ENCODE results near the gene DCAF10. TPM values are rescaled to one million over a fixed set of nuclear protein-coding genes. Genes with fewer than 3 reads are reported as not detected.

DCAF10 gene
- total and polyA plus RNA-seq, 10 of the 15 experiments (the other 5 are each of a cell fraction or from before 2014, with no cell fraction given) = 3.9 to 21.7 (median 9.8) TPM

- TF ChIP-seq RAD21 (IDR thresholded peaks at IDR 0.05; ENCODE audit: insufficient read depth, low read depth, low read length) = peak; percentile 97
- no peak; the same call in 1 of the 2 replicates for TF ChIP-seq E2F4 (IDR thresholded peaks at IDR 0.05; ENCODE audit: low read depth, low read length)
- TF ChIP-seq CBX3 (IDR thresholded peaks at IDR 0.05; ENCODE audit: borderline replicate concordance, low read depth) = no peak
- no peak for TF ChIP-seq ETV6 (conservative IDR thresholded peaks at IDR 0.05 in 1 of 2, IDR thresholded peaks at IDR 0.05 in 1 of 2; ENCODE audit: borderline replicate concordance in 1 of 2, low read depth in 1 of 2)
- no peak for TF ChIP-seq ATF2 (IDR thresholded peaks at IDR 0.05; ENCODE audit: low read length)
- TF ChIP-seq CBX5 (IDR thresholded peaks at IDR 0.05; ENCODE audit: low read depth) = no peak
- TF ChIP-seq SREBF1 (IDR thresholded peaks at IDR 0.05; ENCODE audit: low read length) = no peak
- TF ChIP-seq ZBTB11 (CRISPR knock-in tag; IDR thresholded peaks at IDR 0.05) = no peak
- TF ChIP-seq SMAD5 (IDR thresholded peaks at IDR 0.05; ENCODE audit: low read depth) = no peak
- TF ChIP-seq RB1 (IDR thresholded peaks at IDR 0.05; ENCODE audit: borderline replicate concordance) = no peak
- TF ChIP-seq MXI1 (IDR thresholded peaks at IDR 0.05; ENCODE audit: low read depth, low read length) = 0 out of 2 replicates have a peak, but pooled peaks have one; percentile 27
- TF ChIP-seq STAT3 (IDR thresholded peaks at IDR 0.05; ENCODE audit: low read depth, low read length) = no peak
- TF ChIP-seq SIX5 (IDR thresholded peaks at IDR 0.05; ENCODE audit: low read depth, low read length, severe bottlenecking) = no peak
- TF ChIP-seq SMAD1 (IDR thresholded peaks at IDR 0.05; ENCODE audit: low read depth, partially characterized antibody) = no peak
- TF ChIP-seq BCLAF1 (IDR thresholded peaks at IDR 0.05) = no peak
- TF ChIP-seq PKNOX1 (IDR thresholded peaks at IDR 0.05) = peak; percentile 71
- TF ChIP-seq SPI1 (IDR thresholded peaks at IDR 0.05; ENCODE audit: borderline replicate concordance, insufficient read depth, low read depth, low read length) = no peak
- no peak for TF ChIP-seq TCF3 (IDR thresholded peaks at IDR 0.05; ENCODE audit: borderline replicate concordance, insufficient read depth, low read depth, low read length)
- TF ChIP-seq LARP7 (IDR thresholded peaks at IDR 0.05) = peak; percentile 57; the same call in 1 of the 2 replicates
Measured at GRCh38 chr9:37913480-37914153, 113.0 kb downstream of the DCAF10 start (continued).

Data from GM12878 (cell line).